HG02642 (cell line): ENCODE results near the gene DUSP1.

ENCODE experiments used
- ATAC-seq: cut with Tn5 transposase; IDR thresholded peaks from one replicate; pipeline ENCODE4 v1.9.1; 2021; ENCODE audit warnings: mild to moderate bottlenecking; ENCODE audit not compliant: unreplicated experiment, poor library complexity

The DUSP1 gene

GRCh38 chr5:172782169-172783039 lies 11.4 kb upstream of the DUSP1 start:
- no peak for ATAC-seq

GRCh38 chr5:172779691-172780341 lies 8.8 kb upstream of the DUSP1 start:
- ATAC-seq = no peak

GRCh38 chr5:172777881-172778814 lies 7.2 kb upstream of the DUSP1 start:
- ATAC-seq = peak; percentile 19

GRCh38 chr5:172776235-172776594 lies 5.2 kb upstream of the DUSP1 start:
- ATAC-seq = no peak

- ATAC-seq = no peak
Observed at GRCh38 chr5:172775326-172776234, 4.6 kb upstream of the DUSP1 start.

- no peak for ATAC-seq
Observed at GRCh38 chr5:172774561-172775315, 3.7 kb upstream of the DUSP1 start.

- no peak for ATAC-seq
Observed at GRCh38 chr5:172773481-172774469, 2.8 kb upstream of the DUSP1 start.

GRCh38 chr5:172772112-172772906 lies 1.3 kb upstream of the DUSP1 start:
- peak; percentile 31 for ATAC-seq

GRCh38 chr5:172771439-172772111 lies 580 bp upstream of the DUSP1 start:
- ATAC-seq = no peak

GRCh38 chr5:172770374-172770674 lies 671 bp downstream of the DUSP1 start:
- ATAC-seq = no peak

GRCh38 chr5:172769616-172770373 lies 1.2 kb downstream of the DUSP1 start:
- ATAC-seq = no peak

GRCh38 chr5:172769342-172769615 lies 1.7 kb downstream of the DUSP1 start:
- ATAC-seq = no peak

- ATAC-seq = no peak
Observed at GRCh38 chr5:172768573-172769341, 2.2 kb downstream of the DUSP1 start.

GRCh38 chr5:172768098-172768572 lies 2.9 kb downstream of the DUSP1 start:
- no peak for ATAC-seq
